Activated T-cell treated with anti-CD3 and anti-CD28 coated beads, Interleukin-2, amount 50 U/mL, for 72 hours (primary cell): Measurements from ENCODE around the gene EPG5. TPM values are rescaled to one million over a fixed set of nuclear protein-coding genes. Genes with fewer than 3 reads are reported as not detected.
A peak's percentile ranks its signal among the peaks of the same experiment; 100 is the strongest.

ENCODE experiments used
- ATAC-seq, 2 donors: fragments of 150-1000 bp; cut with Tn5 transposase; replicated peaks in 1 of 2; 2 replicates each; pipeline ENCODE4 v1.10.0; 2021; ENCODE audit warnings: moderate library complexity in 2 of 2, mild to moderate bottlenecking in 1 of 2
- DNase-seq, 2 donors: peaks; one replicate each; pipeline ENCODE4 v3.0.0; 2021 to 2022; ENCODE audit warnings: mixed read lengths in 1 of 2
- H3K27ac Mint-ChIP-seq: one replicate; pipeline ENCODE4 v1.8.0; 2022; ENCODE audit warnings: mild to moderate bottlenecking, moderate library complexity, mixed read lengths
- H3K27me3 Mint-ChIP-seq: one replicate; pipeline ENCODE4 v1.8.0; 2022; ENCODE audit warnings: low read depth, mixed read lengths
- H3K36me3 Mint-ChIP-seq, 2 donors: one replicate each; pipeline ENCODE4 v1.8.0; 2022; ENCODE audit warnings: mixed read lengths in 2 of 2, mild to moderate bottlenecking in 1 of 2; ENCODE audit not compliant: insufficient read depth in 2 of 2
- H3K4me1 Mint-ChIP-seq: one replicate; pipeline ENCODE4 v1.8.0; 2022; ENCODE audit warnings: low read depth, mixed read lengths
- H3K4me3 Mint-ChIP-seq, 2 donors: one replicate each; pipeline ENCODE4 v1.8.0; 2022; ENCODE audit warnings: mild to moderate bottlenecking in 2 of 2, mixed read lengths in 2 of 2, moderate library complexity in 2 of 2
- H3K9me3 Mint-ChIP-seq, 2 donors: one replicate each; pipeline ENCODE4 v1.8.0; 2022; ENCODE audit warnings: mixed read lengths in 2 of 2
- total RNA-seq, 2 donors: library from RNA; stranded (reverse); gene quantifications; one replicate each; pipeline ENCODE4 v1.2.3, GENCODE V29; 2022

The EPG5 gene
- total RNA-seq, 2 donors from 2014 or later = 22.2 to 27.0 TPM

DNA sequence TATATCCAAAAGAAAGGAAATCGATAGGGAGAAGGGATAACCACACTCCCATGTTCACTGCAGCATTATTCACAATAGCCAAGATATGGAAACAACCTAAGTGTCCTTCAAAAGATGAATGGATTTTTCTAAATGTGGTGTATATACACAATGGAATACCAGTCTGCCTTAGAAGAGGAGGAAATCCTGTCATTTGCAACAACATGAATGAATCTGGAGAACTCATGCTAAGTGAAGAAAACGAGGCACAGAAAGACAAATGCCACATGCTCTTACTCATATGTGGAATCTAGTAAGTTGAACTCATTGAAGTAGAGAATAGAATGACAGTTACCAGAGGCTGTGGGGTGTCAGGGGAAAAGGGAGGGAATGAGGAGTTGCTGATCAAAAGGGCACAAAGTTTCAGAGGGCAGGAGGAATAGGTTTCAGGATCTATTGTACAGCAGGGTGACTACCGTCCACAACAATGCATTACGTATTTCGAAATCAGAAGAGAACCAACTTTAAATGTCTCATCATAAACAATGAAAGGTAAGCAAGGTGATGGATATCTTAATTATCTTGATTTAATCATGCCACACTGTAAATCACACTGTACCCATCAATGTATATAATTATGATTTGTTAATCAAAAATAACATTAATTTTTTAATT is 95.6 kb downstream of the EPG5 start:
- ATAC-seq = no peak
- no peak overlapping the region for H3K27ac Mint-ChIP-seq

GRCh38 chr18:45870419-45870818 is 96.7 kb downstream of the EPG5 start:
- H3K27me3 Mint-ChIP-seq = no peaks in the 10 kb centered on the region
- peaks cover 31% of the 10 kb centered on the region for H3K4me1 Mint-ChIP-seq
- H3K4me3 Mint-ChIP-seq = no peak overlapping the region
- ATAC-seq = no peak
- no peak overlapping the region for H3K27ac Mint-ChIP-seq
- DNase-seq = no peak
- peaks cover 38 to 55% of the 10 kb centered on the region in 2 donors for H3K36me3 Mint-ChIP-seq
- peaks cover 10 to 17% of the 10 kb centered on the region in 2 donors for H3K9me3 Mint-ChIP-seq

More for the DNA sequence above, 95.6 kb downstream of the EPG5 start:
- DNase-seq = no peak
- Mint-ChIP-seq H3K4me3 (peak overlapping the region in 1 of 2 donors; percentile 15), H3K27me3 (no peaks in the 10 kb centered on the region), H3K9me3 (peaks cover 11 to 18% of the 10 kb centered on the region in 2 donors), H3K36me3 (peaks cover 39 to 56% of the 10 kb centered on the region in 2 donors), H3K4me1 (peaks cover 33% of the 10 kb centered on the region)

DNA sequence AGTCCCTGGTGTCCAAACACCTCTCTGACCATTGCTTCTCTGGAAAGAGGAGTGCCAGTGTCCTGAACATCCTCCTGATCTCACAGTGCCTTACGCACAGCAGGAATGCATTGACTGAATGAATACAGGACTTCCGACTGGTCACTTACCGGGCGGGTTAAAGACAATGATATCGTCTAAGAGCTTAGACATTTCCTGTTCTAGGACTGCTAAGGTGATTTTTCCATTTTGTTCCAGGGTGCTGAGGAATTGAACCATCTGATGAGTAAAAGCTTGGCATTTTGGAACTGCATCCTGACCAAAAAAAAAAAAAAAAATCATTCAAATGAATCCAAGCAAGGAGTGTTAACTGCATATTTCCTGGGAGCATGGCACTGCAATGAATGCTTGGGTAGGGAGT is 101.7 kb downstream of the EPG5 start:
- H3K9me3 Mint-ChIP-seq = peaks cover 5 to 8% of the 10 kb centered on the region in 2 donors
- peaks cover 15% of the 10 kb centered on the region for H3K4me1 Mint-ChIP-seq
- H3K4me3 Mint-ChIP-seq = no peak overlapping the region
- ATAC-seq = no peak
- H3K27me3 Mint-ChIP-seq = no peaks in the 10 kb centered on the region
- H3K36me3 Mint-ChIP-seq = peaks cover 31 to 43% of the 10 kb centered on the region in 2 donors
- DNase-seq = no peak
- no peak overlapping the region for H3K27ac Mint-ChIP-seq

- Mint-ChIP-seq H3K4me3 (no peak overlapping the region), H3K27ac (no peak overlapping the region), H3K4me1 (peaks cover 15% of the 10 kb centered on the region), H3K36me3 (peaks cover 26 to 46% of the 10 kb centered on the region in 2 donors), H3K27me3 (no peaks in the 10 kb centered on the region), H3K9me3 (peaks cover 5 to 8% of the 10 kb centered on the region in 2 donors)
- ATAC-seq (no peak), DNase-seq (no peak)
These were observed 103.0 kb downstream of the EPG5 start for GRCh38 chr18:45864081-45864480.

DNA sequence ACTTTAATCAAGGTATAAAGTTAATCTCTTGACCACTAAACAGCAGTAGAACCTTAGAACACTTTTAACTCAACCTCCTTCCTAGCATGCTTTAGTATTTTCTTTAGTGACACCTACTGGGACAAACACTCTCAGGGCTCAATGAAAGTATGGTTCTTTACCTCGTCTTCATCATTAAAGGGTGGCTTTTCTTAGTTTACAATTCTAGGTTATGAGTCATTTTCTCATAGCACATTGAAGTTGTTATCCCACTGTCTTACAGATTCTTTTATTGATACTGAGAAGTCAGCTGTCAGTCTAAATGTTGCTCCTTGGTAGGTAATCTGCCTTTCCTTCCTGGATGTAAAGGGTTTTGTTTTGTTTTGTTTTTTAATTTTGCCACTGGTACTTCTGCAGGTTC is 103.7 kb downstream of the EPG5 start:
- Mint-ChIP-seq H3K9me3 (peaks cover 5 to 8% of the 10 kb centered on the region in 2 donors), H3K27me3 (no peaks in the 10 kb centered on the region), H3K4me1 (peaks cover 15% of the 10 kb centered on the region), H3K27ac (no peak overlapping the region), H3K4me3 (no peak overlapping the region), H3K36me3 (peaks cover 26 to 46% of the 10 kb centered on the region in 2 donors)
- no peak for DNase-seq
- ATAC-seq = peak in 1 of 2 donors; percentile 56

DNA sequence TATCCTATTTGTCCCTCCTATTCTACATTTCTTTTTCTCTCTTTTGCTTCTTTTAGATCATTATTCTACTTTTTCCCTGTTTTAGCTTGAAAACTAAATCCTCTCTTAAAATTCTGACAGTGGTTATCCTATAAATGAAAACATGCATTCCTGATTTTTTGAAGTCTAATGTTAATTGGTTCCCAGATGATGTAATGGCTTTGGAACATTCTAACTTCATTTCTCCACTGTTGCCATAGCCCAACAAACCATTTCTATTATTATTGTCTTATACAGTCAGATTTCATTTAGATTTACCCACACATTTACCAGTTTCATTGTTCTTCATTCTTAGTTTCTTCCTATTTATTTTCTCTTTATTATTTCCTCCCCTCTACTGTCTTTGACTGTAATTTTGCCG is 105.2 kb downstream of the EPG5 start:
- no peaks in the 10 kb centered on the region for H3K27me3 Mint-ChIP-seq
- peaks cover 15% of the 10 kb centered on the region for H3K4me1 Mint-ChIP-seq
- no peak overlapping the region for H3K4me3 Mint-ChIP-seq
- ATAC-seq = no peak
- peaks cover 26 to 43% of the 10 kb centered on the region in 2 donors for H3K36me3 Mint-ChIP-seq
- DNase-seq = no peak
- H3K9me3 Mint-ChIP-seq = peaks cover 5 to 8% of the 10 kb centered on the region in 2 donors
- peak overlapping the region; percentile 67 for H3K27ac Mint-ChIP-seq

- no peak overlapping the region for H3K4me3 Mint-ChIP-seq
- no peak for DNase-seq
- no peaks in the 10 kb centered on the region for H3K27me3 Mint-ChIP-seq
- H3K9me3 Mint-ChIP-seq = peaks cover 5 to 8% of the 10 kb centered on the region in 2 donors
- no peak for ATAC-seq
- peaks cover 15% of the 10 kb centered on the region for H3K4me1 Mint-ChIP-seq
- H3K27ac Mint-ChIP-seq = no peak overlapping the region
- peaks cover 21 to 38% of the 10 kb centered on the region in 2 donors for H3K36me3 Mint-ChIP-seq
These were observed 106.2 kb downstream of the EPG5 start for GRCh38 chr18:45860971-45861370.

DNA sequence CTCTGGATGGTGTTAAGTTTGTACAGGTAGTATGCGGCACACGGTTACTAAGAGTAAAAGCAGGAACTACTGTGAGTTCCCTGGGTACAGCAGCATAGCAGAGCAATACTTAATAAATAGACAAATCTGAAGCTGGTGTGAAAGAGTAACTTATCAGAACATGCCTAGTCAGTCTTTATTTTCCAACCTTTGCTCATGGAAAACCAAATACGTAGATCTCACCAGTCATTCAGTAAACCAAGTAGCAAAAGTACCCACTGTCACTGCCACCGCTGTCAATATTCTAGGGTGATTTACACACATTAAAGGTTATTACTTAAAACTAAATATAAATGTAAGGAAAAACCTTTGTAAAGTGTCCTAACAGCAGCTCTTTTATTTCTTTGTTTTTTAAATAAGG is 106.6 kb downstream of the EPG5 start:
- Mint-ChIP-seq H3K27ac (no peak overlapping the region), H3K27me3 (no peaks in the 10 kb centered on the region), H3K4me3 (no peak overlapping the region), H3K4me1 (peaks cover 15% of the 10 kb centered on the region), H3K9me3 (peaks cover 5 to 8% of the 10 kb centered on the region in 2 donors), H3K36me3 (peaks cover 20 to 33% of the 10 kb centered on the region in 2 donors)
- ATAC-seq (no peak), DNase-seq (no peak)

DNA sequence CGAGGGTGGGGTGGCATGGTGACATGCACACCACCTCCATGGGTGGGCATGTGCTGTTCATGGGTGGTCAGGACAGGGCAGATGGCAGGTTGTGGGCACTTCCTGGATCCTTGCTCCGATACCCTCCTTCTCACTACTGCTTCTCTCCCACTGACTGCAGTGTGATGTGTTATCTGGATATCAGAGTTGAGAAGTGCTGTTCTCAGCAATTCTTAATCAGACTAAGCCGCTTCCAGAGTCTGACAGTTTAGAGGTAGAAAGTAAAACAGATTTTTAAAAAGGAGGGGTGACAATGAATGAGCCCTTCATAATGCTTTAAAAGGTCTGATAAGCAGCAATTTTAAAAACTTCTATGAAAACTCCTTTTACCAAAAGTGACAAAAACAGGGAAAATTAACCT is 107.8 kb downstream of the EPG5 start:
- H3K27me3 Mint-ChIP-seq = no peaks in the 10 kb centered on the region
- peaks cover 15% of the 10 kb centered on the region for H3K4me1 Mint-ChIP-seq
- no peak overlapping the region for H3K27ac Mint-ChIP-seq
- H3K9me3 Mint-ChIP-seq = peaks cover 3 to 6% of the 10 kb centered on the region in 2 donors
- peaks cover 10 to 22% of the 10 kb centered on the region in 2 donors for H3K36me3 Mint-ChIP-seq
- ATAC-seq (no peak), DNase-seq (no peak)
- H3K4me3 Mint-ChIP-seq = no peak overlapping the region

DNA sequence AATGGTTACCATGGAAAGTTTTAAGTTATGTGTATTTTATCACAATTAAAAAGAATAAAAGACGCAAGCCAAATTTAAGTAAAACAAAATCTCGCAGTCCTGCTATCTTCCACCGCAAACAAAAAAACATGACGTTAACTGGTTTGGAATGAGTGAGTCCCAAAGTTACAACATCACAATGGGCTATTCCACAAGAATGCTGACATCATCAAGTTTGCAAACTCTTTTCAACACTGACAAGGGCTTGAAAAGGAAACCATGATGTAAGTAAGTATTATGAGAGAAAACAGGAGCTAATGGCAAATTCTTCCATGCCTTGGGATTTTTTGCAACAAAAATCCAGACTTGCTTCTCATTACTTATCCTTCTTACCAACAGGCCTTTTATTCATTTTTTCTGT is 110.6 kb downstream of the EPG5 start:
- Mint-ChIP-seq H3K27me3 (no peaks in the 10 kb centered on the region), H3K27ac (no peak overlapping the region), H3K4me1 (peaks cover 6% of the 10 kb centered on the region), H3K4me3 (no peak overlapping the region), H3K9me3 (no peaks in the 10 kb centered on the region), H3K36me3 (peaks cover 0 to 14% of the 10 kb centered on the region in 2 donors)
- DNase-seq (no peak), ATAC-seq (no peak)

- Mint-ChIP-seq H3K36me3 (peaks cover 0 to 6% of the 10 kb centered on the region in 2 donors), H3K4me3 (no peak overlapping the region), H3K4me1 (peaks cover 6% of the 10 kb centered on the region), H3K27me3 (no peaks in the 10 kb centered on the region), H3K9me3 (no peaks in the 10 kb centered on the region), H3K27ac (no peak overlapping the region)
- DNase-seq = no peak
- no peak for ATAC-seq
These were observed 113.0 kb downstream of the EPG5 start for GRCh38 chr18:45854036-45854586.

GRCh38 chr18:45852631-45853030 is 114.5 kb downstream of the EPG5 start:
- Mint-ChIP-seq H3K27ac (no peak overlapping the region), H3K27me3 (no peaks in the 10 kb centered on the region), H3K9me3 (no peaks in the 10 kb centered on the region), H3K4me1 (peaks cover 9% of the 10 kb centered on the region), H3K36me3 (peaks cover 0 to 7% of the 10 kb centered on the region in 2 donors), H3K4me3 (no peak overlapping the region)
- ATAC-seq (no peak), DNase-seq (no peak)

DNA sequence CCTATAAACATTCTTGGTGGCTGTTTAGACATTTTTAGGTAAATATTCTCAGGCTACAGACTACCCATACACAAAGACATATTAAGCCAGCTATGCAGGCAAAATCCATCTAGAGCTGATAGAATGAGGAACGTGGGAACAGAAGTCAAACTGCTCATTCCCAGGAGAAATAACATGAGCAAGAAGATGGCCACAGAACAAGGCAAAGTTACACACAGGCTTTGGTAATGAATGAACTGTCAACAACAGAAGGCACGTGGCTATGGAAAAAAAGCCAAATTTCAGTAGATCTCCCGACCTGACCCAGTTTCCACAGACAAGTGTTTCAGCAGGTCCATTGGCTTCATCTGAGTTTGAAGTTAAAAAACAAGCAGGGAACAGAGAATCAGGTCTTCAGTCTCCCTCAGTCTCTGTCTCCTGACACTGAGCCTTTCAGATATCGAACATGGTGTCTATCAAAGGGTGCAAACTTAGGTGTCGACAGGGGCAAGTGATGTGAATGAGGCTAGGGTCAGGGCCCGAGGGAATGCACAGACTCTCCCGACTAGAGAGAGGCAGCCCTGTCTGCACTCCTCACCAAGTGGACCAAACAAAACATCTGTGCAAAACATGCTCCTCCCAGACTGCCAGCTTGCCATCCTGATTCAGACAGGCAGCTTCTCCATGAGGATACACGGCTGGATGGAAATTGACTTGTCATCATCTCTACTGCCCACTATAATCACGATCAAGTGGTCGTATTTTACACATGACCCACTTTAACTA is 115.8 kb downstream of the EPG5 start:
- DNase-seq (no peak), ATAC-seq (no peak)
- Mint-ChIP-seq H3K4me3 (no peak overlapping the region), H3K27ac (no peak overlapping the region), H3K36me3 (peaks cover 0 to 7% of the 10 kb centered on the region in 2 donors), H3K9me3 (no peaks in the 10 kb centered on the region), H3K4me1 (peaks cover 9% of the 10 kb centered on the region), H3K27me3 (no peaks in the 10 kb centered on the region)
